Stomach smooth muscle (tissue), 2 donors: Measurements from ENCODE around the gene FAM180A.

Experiments used
- H3K27ac ChIP-seq: one replicate; pipeline ENCODE4 v1.7.0; 2013; ENCODE audit warnings: mild to moderate bottlenecking, low read length, inconsistent platforms
- H3K27me3 ChIP-seq, 2 donors: one replicate each; pipeline ENCODE4 v1.7.0; 2013; ENCODE audit warnings: low read length in 2 of 2; ENCODE audit not compliant: insufficient read depth in 2 of 2, control insufficient read depth in 1 of 2
- H3K36me3 ChIP-seq, 2 donors: one replicate each; pipeline ENCODE4 v1.7.0; 2013; ENCODE audit warnings: low read length in 2 of 2; ENCODE audit not compliant: control insufficient read depth in 2 of 2, insufficient read depth in 2 of 2
- H3K4me1 ChIP-seq: one replicate; pipeline ENCODE4 v1.7.0; 2013; ENCODE audit warnings: low read length; ENCODE audit not compliant: control insufficient read depth, insufficient read depth
- H3K4me3 ChIP-seq, 2 donors: one replicate each; pipeline ENCODE4 v1.7.0; 2013; ENCODE audit warnings: low read length in 2 of 2
- H3K9ac ChIP-seq, 2 donors: one replicate each; pipeline ENCODE4 v1.7.0; 2013; ENCODE audit warnings: low read length in 2 of 2, mild to moderate bottlenecking in 1 of 2
- H3K9me3 ChIP-seq, 2 donors: one replicate each; pipeline ENCODE4 v1.7.0; 2013; ENCODE audit warnings: low read length in 2 of 2; ENCODE audit not compliant: control insufficient read depth in 2 of 2
- donor health status: healthy.
- donor health status: Pancreatic carcinoma.

FAM180A gene

GRCh38 chr7:135713836-135714470 lies 34.7 kb downstream of the FAM180A start:
- Histone ChIP-seq H3K9ac (no peak overlapping the region), H3K4me3 (no peak overlapping the region), H3K36me3 (no peaks in the 10 kb centered on the region), H3K4me1 (peaks cover 4% of the 10 kb centered on the region), H3K27ac (no peak overlapping the region), H3K27me3 (peaks cover 0 to 4% of the 10 kb centered on the region in 2 donors), H3K9me3 (no peaks in the 10 kb centered on the region)

GRCh38 chr7:135712796-135713195 lies 35.8 kb downstream of the FAM180A start:
- H3K27ac ChIP-seq = no peak overlapping the region
- no peaks in the 10 kb centered on the region for H3K36me3 ChIP-seq
- H3K4me1 ChIP-seq = peaks cover 4% of the 10 kb centered on the region
- no peaks in the 10 kb centered on the region for H3K9me3 ChIP-seq
- H3K4me3 ChIP-seq = no peak overlapping the region
- peaks cover 0 to 4% of the 10 kb centered on the region in 2 donors for H3K27me3 ChIP-seq
- H3K9ac ChIP-seq = no peak overlapping the region

GRCh38 chr7:135712182-135712782 lies 36.3 kb downstream of the FAM180A start:
- Histone ChIP-seq H3K9ac (no peak overlapping the region), H3K27ac (no peak overlapping the region), H3K36me3 (no peaks in the 10 kb centered on the region), H3K4me3 (no peak overlapping the region), H3K4me1 (peaks cover 4% of the 10 kb centered on the region), H3K27me3 (peaks cover 0 to 4% of the 10 kb centered on the region in 2 donors), H3K9me3 (no peaks in the 10 kb centered on the region)

GRCh38 chr7:135711139-135711469 lies 37.5 kb downstream of the FAM180A start:
- no peaks in the 10 kb centered on the region for H3K4me1 ChIP-seq
- no peak overlapping the region for H3K27ac ChIP-seq
- H3K9me3 ChIP-seq = no peaks in the 10 kb centered on the region
- no peak overlapping the region for H3K4me3 ChIP-seq
- H3K36me3 ChIP-seq = no peaks in the 10 kb centered on the region
- no peak overlapping the region for H3K9ac ChIP-seq
- H3K27me3 ChIP-seq = peaks cover 0 to 4% of the 10 kb centered on the region in 2 donors

GRCh38 chr7:135710417-135711138 lies 38.0 kb downstream of the FAM180A start:
- no peak overlapping the region for H3K4me3 ChIP-seq

GRCh38 chr7:135709508-135709907 lies 39.1 kb downstream of the FAM180A start:
- peaks cover 0 to 2% of the 10 kb centered on the region in 2 donors for H3K27me3 ChIP-seq
- H3K27ac ChIP-seq = no peak overlapping the region
- no peak overlapping the region for H3K9ac ChIP-seq

More at GRCh38 chr7:135710417-135711138, 38.0 kb downstream of the FAM180A start:
- Histone ChIP-seq H3K4me1 (no peaks in the 10 kb centered on the region), H3K9ac (no peak overlapping the region), H3K36me3 (no peaks in the 10 kb centered on the region), H3K27ac (no peak overlapping the region), H3K27me3 (peaks cover 0 to 4% of the 10 kb centered on the region in 2 donors), H3K9me3 (no peaks in the 10 kb centered on the region)

GRCh38 chr7:135708041-135708440 lies 40.6 kb downstream of the FAM180A start:
- no peaks in the 10 kb centered on the region for H3K36me3 ChIP-seq
- H3K9ac ChIP-seq = no peak overlapping the region
- no peak overlapping the region for H3K4me3 ChIP-seq
- no peaks in the 10 kb centered on the region for H3K9me3 ChIP-seq
- H3K4me1 ChIP-seq = no peaks in the 10 kb centered on the region
- H3K27me3 ChIP-seq = no peaks in the 10 kb centered on the region
- no peak overlapping the region for H3K27ac ChIP-seq

More at GRCh38 chr7:135709508-135709907, 39.1 kb downstream of the FAM180A start:
- H3K4me1 ChIP-seq = no peaks in the 10 kb centered on the region
- H3K4me3 ChIP-seq = no peak overlapping the region
- no peaks in the 10 kb centered on the region for H3K9me3 ChIP-seq
- no peaks in the 10 kb centered on the region for H3K36me3 ChIP-seq

GRCh38 chr7:135707570-135707966 lies 41.0 kb downstream of the FAM180A start:
- no peaks in the 10 kb centered on the region for H3K36me3 ChIP-seq
- H3K9ac ChIP-seq = no peak overlapping the region
- H3K9me3 ChIP-seq = no peaks in the 10 kb centered on the region
- no peaks in the 10 kb centered on the region for H3K27me3 ChIP-seq
- H3K4me3 ChIP-seq = no peak overlapping the region
- H3K27ac ChIP-seq = no peak overlapping the region
- H3K4me1 ChIP-seq = no peaks in the 10 kb centered on the region

- Histone ChIP-seq H3K4me1 (no peaks in the 10 kb centered on the region), H3K36me3 (no peaks in the 10 kb centered on the region), H3K9me3 (no peaks in the 10 kb centered on the region), H3K9ac (no peak overlapping the region), H3K27me3 (no peaks in the 10 kb centered on the region), H3K4me3 (no peak overlapping the region), H3K27ac (no peak overlapping the region)
These were observed 41.6 kb downstream of the FAM180A start for GRCh38 chr7:135706858-135707569.

GRCh38 chr7:135706038-135706742 lies 42.4 kb downstream of the FAM180A start:
- H3K27me3 ChIP-seq = no peaks in the 10 kb centered on the region
- H3K4me3 ChIP-seq = no peak overlapping the region
- H3K4me1 ChIP-seq = no peaks in the 10 kb centered on the region
- H3K9me3 ChIP-seq = no peaks in the 10 kb centered on the region
- H3K9ac ChIP-seq = no peak overlapping the region
- H3K36me3 ChIP-seq = no peaks in the 10 kb centered on the region
- H3K27ac ChIP-seq = no peak overlapping the region
